ENCODE results near the gene GRAMD2A. TPM values are rescaled to one million over a fixed set of nuclear protein-coding genes. Genes with fewer than 3 reads are reported as not detected.

Gene GRAMD2A
- total and polyA plus RNA-seq, 7 donors: 0.16 to 4.3 (median 1.6) TPM; not detected in 1

GRCh38 chr15:72130272-72130671 lies 67.3 kb downstream of the GRAMD2A start:
- Histone ChIP-seq H3K9me3 (no peaks in the 10 kb centered on the region), H3K4me3 (no peak overlapping the region), H3K27ac (no peak overlapping the region), H3K4me1 (no peaks in the 10 kb centered on the region), H3K36me3 (no peaks in the 10 kb centered on the region), H3K27me3 (no peaks in the 10 kb centered on the region)
- intact Hi-C loops (cut with DNase I): no loop called here
- no peak for DNase-seq
- 71 to 92% methylated on average over 4 of the region's 4 CpGs for WGBS, 2 donors
- no peak for TF ChIP-seq POLR2AphosphoS5 (IDR thresholded peaks at IDR 0.05)
- TF ChIP-seq EP300 (IDR thresholded peaks at IDR 0.05): no peak
- TF ChIP-seq POLR2A (IDR thresholded peaks at IDR 0.05): no peak
- TF ChIP-seq CTCF (IDR thresholded peaks at IDR 0.05): no peak

GRCh38 chr15:72128359-72128758 lies 69.2 kb downstream of the GRAMD2A start:
- H3K4me3 ChIP-seq: no peak overlapping the region
- no peak overlapping the region for H3K27ac ChIP-seq
- no peaks in the 10 kb centered on the region for H3K4me1 ChIP-seq
- no peak for DNase-seq
- TF ChIP-seq EP300 (IDR thresholded peaks at IDR 0.05): no peak
- no peak for TF ChIP-seq POLR2A (IDR thresholded peaks at IDR 0.05)
- no peak for TF ChIP-seq POLR2AphosphoS5 (IDR thresholded peaks at IDR 0.05)
- TF ChIP-seq CTCF (IDR thresholded peaks at IDR 0.05): no peak
- H3K27me3 ChIP-seq: no peaks in the 10 kb centered on the region
- H3K36me3 ChIP-seq: no peaks in the 10 kb centered on the region
- intact Hi-C loops (cut with DNase I): no loop called here
- H3K9me3 ChIP-seq: no peaks in the 10 kb centered on the region

DNA sequence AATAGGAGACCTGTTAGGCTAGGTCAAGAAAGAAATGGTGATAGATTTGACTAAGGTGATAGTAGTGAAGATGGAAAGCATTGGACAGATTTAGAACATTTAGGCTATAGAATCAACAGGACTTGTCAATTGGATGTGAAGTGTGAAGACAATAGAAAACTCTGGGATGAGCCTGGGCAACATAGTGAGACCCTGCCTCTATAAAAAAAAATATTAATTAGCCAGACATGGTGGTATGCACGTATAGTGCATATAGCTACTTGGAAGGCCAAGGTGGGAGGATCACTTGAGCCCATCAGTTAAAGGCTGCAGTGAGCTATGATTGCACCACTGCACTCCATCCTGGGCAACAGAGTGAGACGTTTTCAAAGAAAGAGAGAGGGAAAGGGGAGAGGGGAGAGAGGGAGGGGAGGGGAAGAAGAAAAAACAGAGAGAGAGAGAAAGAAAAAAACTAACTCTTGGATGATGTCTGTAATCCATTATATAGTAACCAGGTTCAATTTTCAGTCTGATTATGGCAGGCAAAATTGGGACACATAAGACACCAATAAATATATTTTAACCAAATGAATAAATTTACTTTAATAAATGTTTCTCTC lies 69.8 kb downstream of the GRAMD2A start:
- no peaks in the 10 kb centered on the region for H3K9me3 ChIP-seq
- intact Hi-C loops (cut with DNase I): no loop called here
- no peak overlapping the region for H3K27ac ChIP-seq
- DNase-seq: no peak
- 74% methylated on average over 2 of the region's 2 CpGs for WGBS, 2 donors
- no peak overlapping the region for H3K4me3 ChIP-seq
- no peaks in the 10 kb centered on the region for H3K4me1 ChIP-seq
- no peak for TF ChIP-seq EP300 (IDR thresholded peaks at IDR 0.05)
- no peak for TF ChIP-seq POLR2AphosphoS5 (IDR thresholded peaks at IDR 0.05)
- no peak for TF ChIP-seq CTCF (IDR thresholded peaks at IDR 0.05)
- no peak for TF ChIP-seq POLR2A (IDR thresholded peaks at IDR 0.05)
- H3K36me3 ChIP-seq: no peaks in the 10 kb centered on the region
- no peaks in the 10 kb centered on the region for H3K27me3 ChIP-seq

- peaks cover 0 to 5% (median under 1%) of the 10 kb centered on the region in 4 donors for H3K4me1 ChIP-seq
- no peak overlapping the region for H3K27ac ChIP-seq
- intact Hi-C loops (cut with DNase I): no loop called here
- TF ChIP-seq POLR2AphosphoS5 (IDR thresholded peaks at IDR 0.05) (no peak), CTCF (IDR thresholded peaks at IDR 0.05) (no peak), EP300 (IDR thresholded peaks at IDR 0.05) (no peak), POLR2A (IDR thresholded peaks at IDR 0.05) (no peak)
- H3K9me3 ChIP-seq: no peaks in the 10 kb centered on the region
- no peak for DNase-seq
- H3K4me3 ChIP-seq: no peak overlapping the region
- 7 to 16% methylated on average over 1 of the region's 1 CpG for WGBS, 2 donors
- H3K36me3 ChIP-seq: no peaks in the 10 kb centered on the region
- H3K27me3 ChIP-seq: no peaks in the 10 kb centered on the region
Measured at GRCh38 chr15:72124218-72124617, 73.4 kb downstream of the GRAMD2A start.
